Peyer's patch (tissue), 4 donors: ENCODE results near the gene RANBP2.

Experiments used
- POLR2A ChIP-seq, 2 donors: fragments of 450-650 bp; IDR thresholded peaks; one replicate each; pipeline ENCODE4 v1.5.1; 2017; ENCODE audit warnings: antibody characterized with exemption in 2 of 2, mild to moderate bottlenecking in 2 of 2, moderate library complexity in 2 of 2
- TF ChIP-seq, protein P1 (sequence below), 6 experiments: fragments of 450-650 bp in 4 of 6; fragments of 200-600 bp in 2 of 6; sonication (generic) in 1 of 6; IDR thresholded peaks; one replicate each; pipeline ENCODE4 v1.5.1; 2017 to 2019; ENCODE audit warnings: antibody characterized with exemption in 6 of 6, mild to moderate bottlenecking in 3 of 6, moderate library complexity in 1 of 6

DNA sequence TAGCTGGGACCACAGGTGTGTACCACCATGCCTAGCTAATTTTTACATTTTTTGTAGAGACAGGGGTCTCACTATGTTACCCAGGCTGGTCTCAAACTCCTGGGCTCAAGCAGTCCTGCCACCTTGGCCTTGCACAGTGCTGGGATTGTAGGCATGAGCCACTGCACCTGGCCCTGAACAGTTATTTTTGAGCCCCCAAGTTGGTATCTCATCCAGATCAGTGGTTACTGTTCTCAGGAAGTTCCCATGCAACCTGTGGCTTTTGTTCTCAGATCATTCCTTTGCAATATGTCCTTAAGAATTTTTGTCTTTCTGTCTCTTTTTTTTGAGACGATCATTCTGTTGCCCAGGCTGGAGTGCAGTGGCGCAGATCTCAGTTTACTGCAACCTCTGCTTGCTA, 59.6 kb downstream of the RANBP2 start:
- TF ChIP-seq, protein P1, sequence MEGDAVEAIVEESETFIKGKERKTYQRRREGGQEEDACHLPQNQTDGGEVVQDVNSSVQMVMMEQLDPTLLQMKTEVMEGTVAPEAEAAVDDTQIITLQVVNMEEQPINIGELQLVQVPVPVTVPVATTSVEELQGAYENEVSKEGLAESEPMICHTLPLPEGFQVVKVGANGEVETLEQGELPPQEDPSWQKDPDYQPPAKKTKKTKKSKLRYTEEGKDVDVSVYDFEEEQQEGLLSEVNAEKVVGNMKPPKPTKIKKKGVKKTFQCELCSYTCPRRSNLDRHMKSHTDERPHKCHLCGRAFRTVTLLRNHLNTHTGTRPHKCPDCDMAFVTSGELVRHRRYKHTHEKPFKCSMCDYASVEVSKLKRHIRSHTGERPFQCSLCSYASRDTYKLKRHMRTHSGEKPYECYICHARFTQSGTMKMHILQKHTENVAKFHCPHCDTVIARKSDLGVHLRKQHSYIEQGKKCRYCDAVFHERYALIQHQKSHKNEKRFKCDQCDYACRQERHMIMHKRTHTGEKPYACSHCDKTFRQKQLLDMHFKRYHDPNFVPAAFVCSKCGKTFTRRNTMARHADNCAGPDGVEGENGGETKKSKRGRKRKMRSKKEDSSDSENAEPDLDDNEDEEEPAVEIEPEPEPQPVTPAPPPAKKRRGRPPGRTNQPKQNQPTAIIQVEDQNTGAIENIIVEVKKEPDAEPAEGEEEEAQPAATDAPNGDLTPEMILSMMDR (IDR thresholded peaks at IDR 0.05): no peak
- no peak for TF ChIP-seq POLR2A (IDR thresholded peaks at IDR 0.05)
